GM18511 (cell line): ENCODE data around the gene TTN.

Source experiments
- ATAC-seq: cut with Tn5 transposase; IDR thresholded peaks from one replicate; pipeline ENCODE4 v1.9.1; 2021; ENCODE audit warnings: mild to moderate bottlenecking, moderate library complexity; ENCODE audit not compliant: unreplicated experiment

Gene TTN

DNA sequence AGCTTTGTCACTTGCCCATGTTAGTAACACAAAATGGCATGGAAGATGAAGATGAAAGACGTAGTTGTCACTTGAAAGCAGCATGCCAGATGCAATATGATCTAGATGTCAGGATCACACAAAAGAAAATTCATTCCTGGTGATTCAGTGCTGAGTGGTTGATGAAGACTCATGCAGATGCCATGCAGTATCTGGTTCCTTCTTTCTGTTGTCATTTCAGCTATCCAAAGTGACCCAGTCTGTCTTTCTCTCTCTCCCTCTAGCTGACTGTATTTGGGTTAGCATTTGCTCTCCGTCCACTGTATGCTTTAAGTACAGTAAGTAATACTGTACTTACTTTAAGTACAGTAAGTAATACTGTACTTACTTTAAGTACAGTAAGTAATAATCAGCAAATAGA lies 50.4 kb downstream of the TTN start:
- no peak for ATAC-seq

DNA sequence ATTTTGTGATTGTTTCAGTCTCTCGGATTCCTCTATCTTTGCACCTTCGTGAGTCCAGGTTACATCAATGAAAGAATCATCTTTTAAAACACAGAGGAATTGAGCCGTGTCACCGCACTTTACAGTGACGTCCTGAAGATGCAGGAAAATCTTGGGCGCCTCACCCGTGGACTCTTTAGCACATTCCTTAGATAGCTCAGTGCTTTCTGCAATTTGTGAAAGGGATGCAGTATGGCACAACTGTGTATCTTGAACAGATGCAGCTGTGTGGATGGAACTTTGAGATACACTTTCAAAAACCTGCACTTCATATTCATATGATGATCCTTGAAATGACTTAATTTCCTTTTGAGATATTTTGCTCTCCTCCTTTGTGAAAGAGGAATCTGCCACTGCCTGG lies 50.9 kb downstream of the TTN start:
- no peak for ATAC-seq

DNA sequence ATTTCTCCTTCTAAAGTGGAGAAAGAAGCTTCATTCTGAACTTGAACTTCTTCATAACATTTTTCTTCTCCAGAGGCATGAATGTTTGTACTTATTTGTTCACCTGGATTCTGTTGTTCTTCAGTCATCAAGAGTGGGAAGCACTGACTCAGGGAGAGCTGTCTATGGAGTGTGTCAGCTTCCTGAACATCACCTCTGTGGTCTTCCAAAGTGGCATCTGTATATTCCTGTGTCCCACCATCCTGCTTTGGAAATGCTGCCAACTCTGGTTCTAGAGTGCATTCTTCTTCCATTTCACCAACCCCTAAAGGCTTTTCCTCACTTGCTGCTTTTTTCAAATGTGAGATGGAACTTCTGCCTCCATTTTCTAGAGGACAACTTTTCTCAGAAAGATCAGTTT lies 59.5 kb downstream of the TTN start:
- no peak for ATAC-seq

DNA sequence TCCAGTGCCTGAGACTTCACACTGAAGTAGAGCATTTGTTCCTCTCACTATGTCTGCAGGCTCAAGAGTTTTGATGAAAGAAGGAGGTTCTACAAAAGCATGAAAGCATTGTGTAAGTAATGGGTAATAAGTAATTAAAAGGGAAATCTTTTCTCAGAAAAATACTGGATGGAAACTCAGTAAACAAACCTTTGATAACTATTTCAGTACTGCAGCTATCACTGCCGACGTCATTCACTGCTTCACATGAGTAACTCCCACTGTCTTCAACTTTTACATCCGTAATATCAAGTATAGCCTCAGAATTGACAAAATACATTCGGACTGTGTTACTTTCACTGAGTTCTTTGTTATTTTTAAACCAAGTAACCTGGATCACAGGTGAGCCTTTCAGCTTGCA lies 72.7 kb downstream of the TTN start:
- ATAC-seq, result no peak

DNA sequence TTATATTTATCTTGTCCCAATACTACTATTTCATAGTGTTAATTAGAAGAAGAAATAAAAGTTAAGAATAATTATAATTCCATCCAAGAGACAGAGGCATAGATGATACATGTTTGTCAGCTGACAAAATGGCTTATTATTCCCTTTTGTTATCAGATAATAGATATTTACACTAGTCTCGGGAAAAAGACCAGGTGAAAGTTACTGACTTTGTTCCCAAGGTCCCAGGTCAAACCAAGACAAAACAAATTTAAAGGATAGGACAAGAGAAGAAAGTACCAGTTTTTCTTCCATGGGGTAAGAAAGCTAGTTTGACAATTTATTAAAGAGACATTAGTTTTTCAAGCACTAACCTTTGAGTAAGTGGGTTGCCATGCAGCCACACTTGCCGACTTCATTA lies 73.2 kb downstream of the TTN start:
- ATAC-seq, result no peak

DNA sequence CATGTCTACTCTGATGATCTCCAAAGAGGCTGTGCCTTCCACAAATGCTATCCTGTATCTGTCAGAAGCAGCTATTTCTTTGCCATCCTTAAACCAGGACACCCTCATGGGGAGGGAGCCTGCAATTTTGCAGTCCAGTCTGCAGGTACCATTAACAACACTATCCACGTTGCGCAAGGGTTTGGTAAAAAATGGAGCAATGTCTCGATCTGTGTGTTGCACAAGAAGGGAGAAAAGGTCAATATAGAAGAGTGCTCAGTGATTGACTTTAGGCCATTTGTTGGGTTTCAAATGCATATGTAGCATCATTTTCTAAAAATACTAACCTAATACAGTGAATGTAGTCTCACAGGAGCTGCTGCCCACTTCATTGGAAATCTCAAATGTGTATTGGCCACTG lies 74.3 kb downstream of the TTN start:
- ATAC-seq, result no peak

DNA sequence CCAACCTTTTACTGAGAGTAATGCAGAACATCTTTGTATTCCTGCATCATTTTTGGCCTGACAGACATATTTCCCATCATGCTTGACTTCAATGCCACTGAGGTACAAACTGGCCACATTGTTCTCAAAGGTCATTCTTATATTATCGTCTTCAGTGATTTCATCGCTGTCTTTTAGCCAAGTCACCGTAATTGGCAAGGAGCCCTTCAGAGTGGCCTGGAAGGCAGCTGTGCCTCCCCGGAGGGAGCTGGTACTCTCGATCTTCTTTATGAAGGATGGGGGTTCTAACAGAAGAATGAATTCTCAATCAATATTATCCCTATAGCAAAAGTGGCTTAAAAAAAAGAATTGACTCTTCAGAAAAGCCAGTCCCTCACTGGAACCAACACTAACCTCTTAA lies 75.9 kb downstream of the TTN start:
- no peak for ATAC-seq

DNA sequence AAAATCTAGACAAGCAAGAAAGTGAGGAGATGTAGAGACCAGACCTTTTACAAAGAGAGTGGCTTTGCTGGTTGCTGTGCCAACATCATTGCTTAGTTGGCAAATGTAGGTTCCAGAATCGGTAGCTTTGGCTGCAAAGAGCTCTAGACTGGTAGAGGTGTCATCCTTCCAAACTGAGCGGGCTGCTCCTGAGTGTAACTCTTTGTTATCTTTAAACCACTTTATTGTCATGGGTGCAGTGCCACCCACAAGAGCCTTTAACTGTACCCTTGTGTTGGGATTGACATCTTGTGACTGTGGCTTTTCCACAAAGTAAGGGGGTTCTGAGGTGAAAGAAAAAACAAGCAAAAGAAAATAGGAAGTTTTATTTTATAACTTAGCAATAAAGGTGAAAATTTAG lies 77.2 kb downstream of the TTN start:
- no peak for ATAC-seq

DNA sequence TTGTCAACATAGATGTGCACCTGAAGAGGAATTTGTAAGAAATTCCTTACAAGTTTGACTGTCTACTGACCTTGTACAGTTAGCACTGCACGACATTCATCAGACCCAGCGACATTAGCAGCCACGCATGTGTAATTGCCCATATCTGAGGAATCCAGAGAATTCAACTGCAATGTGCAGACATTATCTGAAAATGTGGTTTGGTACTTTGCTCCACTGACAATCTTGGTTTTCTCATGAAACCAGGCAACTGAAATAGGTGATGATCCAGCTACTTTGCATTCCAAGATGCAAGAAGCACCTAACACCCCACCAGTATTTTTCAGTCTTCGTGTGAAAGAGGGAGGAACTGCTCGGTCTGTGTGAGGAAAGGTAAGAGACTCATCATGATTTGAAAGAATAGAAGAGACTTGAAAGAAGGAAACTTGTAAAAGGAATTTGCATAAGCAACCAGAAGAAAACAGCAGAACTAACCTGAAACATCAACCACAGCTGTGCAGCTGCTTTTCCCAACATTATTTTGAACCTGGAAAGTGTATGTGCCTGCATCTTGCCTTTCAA lies 83.4 kb downstream of the TTN start:
- ATAC-seq, result no peak

DNA sequence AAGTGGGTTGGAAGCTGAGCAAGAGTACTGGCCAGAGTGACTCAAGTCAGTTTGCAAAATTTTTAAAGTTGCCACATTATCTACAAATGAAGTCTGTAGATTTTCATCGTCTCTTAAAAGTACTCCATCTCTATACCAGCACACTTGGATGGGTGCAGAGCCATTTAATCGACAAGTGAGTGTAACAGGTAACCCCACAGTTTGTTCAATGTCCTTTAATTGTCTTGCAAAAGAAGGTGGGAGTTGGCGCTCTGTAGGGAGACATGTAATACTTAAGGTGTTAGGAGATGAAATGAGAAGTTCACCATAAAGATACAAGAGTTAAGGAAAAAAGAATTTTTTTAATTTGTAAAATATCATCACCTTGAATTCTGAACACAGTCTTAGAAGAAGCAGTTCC lies 84.9 kb downstream of the TTN start:
- no peak for ATAC-seq

DNA sequence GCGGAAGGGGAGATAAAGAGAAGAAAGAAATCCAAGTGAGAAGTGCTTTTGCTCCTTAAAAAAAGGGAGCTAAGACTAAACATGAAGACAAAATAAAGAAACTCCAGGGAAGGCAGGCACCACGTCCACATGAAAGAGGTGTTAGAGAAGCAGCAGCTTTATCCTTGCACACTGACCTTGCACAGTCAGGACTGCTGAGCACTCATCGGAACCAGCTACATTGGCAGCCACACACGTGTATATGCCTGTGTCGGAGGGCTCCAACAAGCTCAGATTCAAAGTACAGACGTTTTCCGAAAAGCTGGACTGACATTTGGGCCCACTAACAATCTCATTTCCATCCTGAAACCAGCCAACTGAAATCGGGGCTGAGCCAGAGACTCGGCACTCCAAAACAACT lies 88.2 kb downstream of the TTN start:
- ATAC-seq, result no peak

DNA sequence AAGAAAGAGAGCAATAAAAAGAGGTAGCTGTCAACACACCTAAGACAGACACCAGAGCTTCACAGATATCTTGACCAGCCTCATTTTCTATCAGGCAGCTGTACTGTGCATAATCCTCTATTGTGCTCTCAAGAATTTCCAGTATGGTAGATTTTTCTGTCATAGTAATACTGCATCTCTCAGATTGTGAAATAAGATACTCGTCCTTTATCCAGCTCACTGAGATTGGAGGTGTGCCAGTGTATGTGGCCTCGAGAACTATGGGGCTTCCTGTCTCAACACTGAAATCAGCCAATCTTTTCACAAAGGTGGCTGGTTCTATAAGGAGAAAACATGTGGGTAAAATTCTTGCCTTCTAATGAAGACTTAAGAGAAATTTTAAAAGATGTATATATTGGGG lies 88.9 kb downstream of the TTN start:
- ATAC-seq, result no peak

DNA sequence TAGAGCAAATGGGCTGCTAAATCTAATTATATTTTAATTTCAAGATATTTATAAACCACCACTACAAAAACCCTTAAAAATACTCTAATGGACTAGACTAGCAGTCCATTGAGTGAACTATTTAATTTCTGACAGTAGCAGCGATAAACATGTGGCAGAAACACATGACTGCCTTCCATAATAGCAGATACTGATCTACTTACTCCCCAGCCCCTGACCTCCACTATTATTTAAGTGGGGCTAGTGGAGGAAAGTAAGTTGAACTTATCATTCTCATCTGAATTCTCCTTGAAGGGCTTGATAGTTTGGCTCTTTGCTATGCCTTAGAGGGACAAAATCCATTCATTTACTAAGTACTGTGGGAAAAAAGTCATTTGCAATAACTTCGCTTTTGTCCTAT lies 90.8 kb downstream of the TTN start:
- no peak for ATAC-seq

DNA sequence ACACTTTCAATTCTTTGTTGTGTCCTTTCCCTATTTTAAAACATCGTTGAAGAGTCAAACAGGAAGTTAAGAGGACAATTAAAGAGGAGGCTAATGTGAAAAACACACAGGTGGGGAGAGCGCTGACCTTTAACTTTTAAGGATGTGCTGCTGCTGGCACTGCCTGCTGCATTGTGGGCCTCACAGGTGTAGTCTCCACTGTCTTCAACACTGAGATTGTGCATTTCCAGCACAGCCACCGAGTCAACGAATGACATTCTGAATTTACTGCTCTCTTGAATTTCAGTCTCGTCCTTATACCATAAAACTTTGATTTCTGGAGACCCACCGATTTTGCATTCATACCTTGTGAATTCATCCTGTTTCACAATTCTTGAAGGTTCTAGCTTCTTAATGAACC lies 91.9 kb downstream of the TTN start:
- no peak for ATAC-seq

DNA sequence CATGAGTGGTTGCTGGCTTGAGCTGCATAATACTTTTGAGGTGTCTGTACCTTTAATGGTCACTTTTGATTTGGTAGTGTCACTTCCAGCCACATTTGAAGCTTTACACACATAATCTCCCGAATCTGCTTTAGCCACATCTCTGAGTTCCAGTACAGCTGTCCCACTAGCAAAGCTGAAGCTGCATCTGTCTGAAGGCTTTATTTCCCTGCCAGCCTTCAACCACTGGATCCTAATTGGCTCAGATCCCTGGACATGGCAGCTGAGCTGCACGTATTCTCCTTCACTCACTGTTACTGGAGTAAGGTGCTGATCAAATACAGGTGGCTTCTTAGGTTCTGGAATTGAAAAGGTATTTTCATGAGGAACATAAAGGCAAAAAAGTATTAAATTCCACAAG lies 99.7 kb downstream of the TTN start:
- ATAC-seq, result no peak

DNA sequence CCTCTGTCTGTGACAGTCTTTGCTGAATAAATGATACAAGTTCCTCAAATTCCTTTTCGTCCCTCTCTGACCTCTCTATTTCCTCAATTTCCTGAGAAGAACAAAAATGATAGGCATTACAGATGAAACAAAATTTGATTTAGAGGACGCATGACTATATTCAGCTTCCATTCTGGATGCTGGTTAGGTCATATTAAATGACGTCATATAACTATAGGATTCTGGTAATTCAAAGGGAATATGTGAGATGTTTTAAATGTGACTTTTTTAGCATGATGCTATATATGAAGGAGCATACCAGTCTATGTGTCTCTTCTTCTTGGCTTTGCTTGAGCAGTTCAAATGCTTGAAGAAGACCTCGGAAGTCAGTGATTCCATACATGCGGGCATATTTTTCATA lies 102.3 kb downstream of the TTN start:
- ATAC-seq, result no peak

DNA sequence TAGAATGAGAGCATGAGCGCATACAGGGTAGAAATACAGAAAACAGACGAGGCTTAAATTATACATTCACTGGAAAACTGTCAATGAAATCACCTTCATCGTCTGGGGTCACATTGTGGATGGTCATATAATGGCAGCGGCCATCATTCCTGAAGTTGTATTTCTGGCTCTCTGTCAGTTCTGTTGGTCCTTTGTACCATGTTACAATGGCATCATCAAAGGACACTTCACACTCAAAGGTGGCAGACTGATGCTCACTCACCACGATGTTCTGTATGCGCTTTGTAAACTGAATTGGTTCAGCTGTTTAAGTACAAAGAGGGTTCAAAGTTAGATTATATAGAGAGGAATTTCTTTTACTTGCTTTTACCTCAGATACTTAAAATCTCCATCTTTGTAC lies 104.9 kb downstream of the TTN start:
- ATAC-seq, result no peak

DNA sequence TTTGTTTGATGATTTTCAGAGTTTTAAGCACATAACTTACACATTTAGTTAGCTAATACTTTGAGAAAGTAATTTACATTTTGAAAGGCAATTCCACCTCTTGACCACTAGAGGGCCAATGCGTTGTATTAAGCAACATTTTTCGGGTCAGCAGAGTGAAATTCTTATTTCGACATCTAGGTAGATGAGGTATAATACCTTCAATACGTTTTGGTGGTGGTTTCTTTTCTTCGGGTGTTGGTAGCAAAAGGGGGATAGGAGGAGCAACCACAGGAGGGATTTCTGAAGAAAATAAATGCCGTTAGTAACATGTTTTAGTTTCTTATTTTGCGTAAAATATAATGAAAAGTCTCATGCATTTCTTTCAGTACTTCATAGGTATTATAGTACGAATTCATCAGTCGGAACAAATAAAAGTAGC lies 106.3 kb downstream of the TTN start:
- no peak for ATAC-seq

DNA sequence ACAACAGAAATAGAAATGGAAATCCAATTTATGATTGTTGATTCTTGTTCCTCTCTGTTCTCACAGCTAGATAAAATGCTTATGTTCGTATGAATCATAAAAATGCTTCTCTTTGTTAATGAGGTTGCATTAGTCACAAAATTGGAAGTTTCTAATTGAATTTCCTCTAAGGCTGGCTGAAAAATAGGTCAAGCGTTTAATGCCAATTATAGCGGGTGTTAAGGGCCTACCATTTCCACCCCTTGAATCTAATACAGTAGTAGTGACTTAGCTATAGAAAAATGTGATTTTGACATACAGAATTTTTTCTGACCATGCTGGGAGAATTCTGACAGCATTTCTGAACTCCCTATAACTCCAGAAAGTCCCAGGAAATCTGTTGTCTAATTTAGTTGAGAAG lies 107.1 kb downstream of the TTN start:
- ATAC-seq, result no peak

DNA sequence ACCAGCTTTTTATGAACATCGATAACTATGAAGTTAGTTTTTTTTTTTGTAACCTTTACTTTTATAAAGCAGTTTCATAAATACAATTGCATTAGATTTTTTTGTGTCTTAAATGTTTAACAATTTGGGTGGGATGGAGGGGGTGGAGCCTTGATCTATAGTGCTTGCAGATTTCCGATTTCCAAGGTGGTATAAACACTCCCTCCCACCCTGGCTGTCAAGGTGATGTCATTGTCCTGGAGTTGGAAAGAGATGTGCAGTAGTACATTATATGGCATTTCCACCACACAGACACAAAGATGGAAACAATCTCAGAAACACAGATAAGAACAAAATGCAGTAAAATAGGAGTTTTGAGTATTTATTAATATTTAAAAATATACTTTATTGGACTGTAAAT lies 114.4 kb downstream of the TTN start:
- no peak for ATAC-seq

DNA sequence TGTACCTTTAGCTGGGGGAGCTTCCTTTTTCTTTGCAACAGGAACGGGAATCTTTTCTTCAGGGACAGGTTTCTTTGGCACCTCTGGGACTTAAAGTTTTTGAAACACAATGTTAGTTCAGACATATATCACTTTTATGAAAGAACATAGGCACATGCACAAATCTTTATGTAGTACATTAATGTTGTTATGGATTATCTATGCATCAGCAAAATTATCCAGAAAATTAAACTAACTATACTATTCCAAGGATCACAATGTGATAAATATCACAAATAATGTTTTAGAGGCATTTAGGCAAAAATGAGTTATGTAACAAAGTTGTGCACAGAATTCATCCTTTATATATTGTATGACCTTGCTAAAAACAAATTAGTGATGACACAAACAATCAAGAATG lies 117.4 kb downstream of the TTN start:
- ATAC-seq, result no peak

DNA sequence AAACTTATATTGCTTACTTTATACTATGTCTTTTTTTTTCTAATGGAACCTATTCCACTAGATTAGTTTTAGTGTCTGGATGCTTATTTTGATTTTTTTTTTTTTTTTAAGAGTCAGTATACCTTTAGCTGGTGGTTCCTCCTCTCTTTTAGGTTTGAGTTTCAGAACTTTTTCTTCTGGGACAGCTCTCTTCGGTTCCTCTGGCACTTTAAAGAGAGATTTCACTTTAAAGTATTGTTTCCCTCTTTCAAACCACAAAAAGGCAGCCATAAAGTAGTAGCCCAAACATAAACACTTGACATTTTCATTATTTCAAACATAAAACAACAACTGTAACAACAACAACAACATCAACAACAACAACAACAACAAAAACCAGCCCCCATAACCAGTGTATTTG lies 123.3 kb downstream of the TTN start:
- ATAC-seq, result no peak

DNA sequence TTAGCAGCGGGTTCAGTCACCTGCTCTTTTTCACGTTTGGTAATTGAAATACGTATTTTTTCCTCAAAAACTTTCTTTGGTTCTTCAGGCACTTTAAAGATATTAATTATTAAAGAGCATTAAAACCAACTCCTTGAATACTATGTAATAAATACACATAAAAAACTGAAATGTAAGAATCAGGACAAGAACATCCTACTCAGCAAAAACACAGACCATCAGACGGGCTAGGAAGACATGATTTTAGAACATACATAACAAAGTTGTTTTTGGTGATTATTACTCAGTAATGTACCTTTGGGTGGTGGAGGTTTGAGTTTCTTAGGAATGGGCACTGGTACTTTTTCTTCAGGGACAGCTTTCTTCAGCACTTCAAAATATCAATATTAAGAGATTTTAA lies 126.1 kb downstream of the TTN start:
- no peak for ATAC-seq

DNA sequence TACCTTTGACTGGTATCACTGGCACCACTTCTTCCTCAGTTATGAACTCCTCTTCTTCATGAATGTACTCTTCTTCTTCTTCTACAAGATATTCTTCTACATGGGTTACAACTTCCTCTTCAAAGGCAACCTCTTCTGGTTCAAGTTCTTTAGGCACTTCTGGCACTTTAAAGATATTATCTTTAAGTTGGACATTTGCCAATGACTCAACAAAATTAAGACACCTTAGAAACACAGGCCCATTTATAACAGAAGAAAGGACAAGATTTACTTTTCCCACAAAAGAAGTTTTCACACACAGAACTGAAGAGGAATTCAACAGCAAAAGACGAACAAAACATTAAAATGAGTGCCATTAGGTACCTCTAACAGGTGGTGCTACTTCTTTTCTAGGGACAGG lies 127.3 kb downstream of the TTN start:
- ATAC-seq, result no peak
